Esophagus squamous epithelium (tissue), 4 donors: Measurements from ENCODE around the gene LILRA1.

Source experiments
- POLR2A ChIP-seq, 4 donors: fragments of 450-650 bp; IDR thresholded peaks; one replicate each; pipeline ENCODE4 v1.6.1; 2017; ENCODE audit warnings: antibody characterized with exemption in 4 of 4, mild to moderate bottlenecking in 4 of 4, moderate library complexity in 3 of 4
- TF ChIP-seq, protein P1 (sequence below), 6 experiments: fragments of 450-650 bp in 4 of 6; fragments of 200-600 bp in 2 of 6; sonication (generic) in 2 of 6; IDR thresholded peaks; one replicate each; pipeline ENCODE4 v1.5.1; 2016 to 2019; ENCODE audit warnings: antibody characterized with exemption in 6 of 6, mild to moderate bottlenecking in 4 of 6, moderate library complexity in 4 of 6

DNA sequence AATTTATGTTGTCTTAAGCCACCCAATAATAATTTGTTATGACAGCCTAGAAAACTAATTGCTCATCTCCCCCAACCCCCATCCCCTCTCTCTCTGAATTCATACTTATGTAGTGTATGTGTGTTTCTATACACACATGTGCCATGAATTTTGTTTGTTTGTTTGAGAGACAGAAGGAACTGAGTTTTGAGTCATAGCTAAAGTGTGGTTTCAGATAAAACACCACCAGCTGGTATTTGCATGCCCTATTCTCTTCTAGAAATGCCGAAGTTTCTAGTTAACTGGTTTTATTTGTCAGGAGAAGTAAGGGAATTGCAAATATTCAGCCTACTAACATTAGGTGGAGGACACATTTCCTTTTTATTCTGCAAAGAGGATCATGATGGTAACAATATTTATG lies 37.2 kb upstream of the LILRA1 start:
- TF ChIP-seq, protein P1, sequence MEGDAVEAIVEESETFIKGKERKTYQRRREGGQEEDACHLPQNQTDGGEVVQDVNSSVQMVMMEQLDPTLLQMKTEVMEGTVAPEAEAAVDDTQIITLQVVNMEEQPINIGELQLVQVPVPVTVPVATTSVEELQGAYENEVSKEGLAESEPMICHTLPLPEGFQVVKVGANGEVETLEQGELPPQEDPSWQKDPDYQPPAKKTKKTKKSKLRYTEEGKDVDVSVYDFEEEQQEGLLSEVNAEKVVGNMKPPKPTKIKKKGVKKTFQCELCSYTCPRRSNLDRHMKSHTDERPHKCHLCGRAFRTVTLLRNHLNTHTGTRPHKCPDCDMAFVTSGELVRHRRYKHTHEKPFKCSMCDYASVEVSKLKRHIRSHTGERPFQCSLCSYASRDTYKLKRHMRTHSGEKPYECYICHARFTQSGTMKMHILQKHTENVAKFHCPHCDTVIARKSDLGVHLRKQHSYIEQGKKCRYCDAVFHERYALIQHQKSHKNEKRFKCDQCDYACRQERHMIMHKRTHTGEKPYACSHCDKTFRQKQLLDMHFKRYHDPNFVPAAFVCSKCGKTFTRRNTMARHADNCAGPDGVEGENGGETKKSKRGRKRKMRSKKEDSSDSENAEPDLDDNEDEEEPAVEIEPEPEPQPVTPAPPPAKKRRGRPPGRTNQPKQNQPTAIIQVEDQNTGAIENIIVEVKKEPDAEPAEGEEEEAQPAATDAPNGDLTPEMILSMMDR (IDR thresholded peaks at IDR 0.05), result no peak
- no peak for TF ChIP-seq POLR2A (IDR thresholded peaks at IDR 0.05)
